ENCODE results near the gene ZNF547.
"Not testable (repeated sequence)": the region's sequence is repeated elsewhere in the genome, so short reads cannot be mapped to it uniquely, and the experiment has no call there.

Gene ZNF547

DNA sequence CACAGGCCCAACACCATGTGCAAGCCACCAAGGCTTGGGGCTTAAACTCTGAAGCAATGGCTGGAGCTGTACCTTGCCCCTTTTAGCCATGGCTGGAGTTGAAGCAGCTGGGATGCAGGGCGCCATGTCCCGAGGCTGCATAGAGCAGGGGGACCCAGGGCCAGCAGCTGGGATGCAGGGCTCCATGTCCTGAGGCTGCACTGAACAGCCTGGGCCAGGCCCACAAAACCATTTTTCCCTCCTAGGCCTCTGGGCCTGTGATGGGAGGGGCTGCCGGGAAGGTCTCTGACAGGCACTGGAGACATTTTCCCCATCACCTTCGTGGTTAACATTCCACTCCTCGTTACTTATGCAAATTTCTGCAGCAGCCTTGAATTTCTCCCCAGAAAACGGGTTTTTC, 10.8 kb downstream of the ZNF547 start:
- no peaks in the 10 kb centered on the region for H3K27me3 ChIP-seq (ENCODE audit: insufficient read depth, low read length, poor library complexity, severe bottlenecking)
- no peaks in the 10 kb centered on the region for H3F3A ChIP-seq (ENCODE audit: low read depth)
- H3K36me3 ChIP-seq (ENCODE audit: insufficient read depth, low read length), result peaks cover 24% of the 10 kb centered on the region; the same call in 1 of the 2 replicates
- no peaks in the 10 kb centered on the region for H3K4me1 ChIP-seq (ENCODE audit: insufficient read depth, low read length, poor library complexity, severe bottlenecking)
- H3K79me2 ChIP-seq (ENCODE audit: insufficient read depth, low read length), result no peaks in the 10 kb centered on the region
- no peak for TF ChIP-seq EZH2phosphoT487 (IDR thresholded peaks at IDR 0.05; ENCODE audit: borderline replicate concordance)
- TF ChIP-seq, protein P1, sequence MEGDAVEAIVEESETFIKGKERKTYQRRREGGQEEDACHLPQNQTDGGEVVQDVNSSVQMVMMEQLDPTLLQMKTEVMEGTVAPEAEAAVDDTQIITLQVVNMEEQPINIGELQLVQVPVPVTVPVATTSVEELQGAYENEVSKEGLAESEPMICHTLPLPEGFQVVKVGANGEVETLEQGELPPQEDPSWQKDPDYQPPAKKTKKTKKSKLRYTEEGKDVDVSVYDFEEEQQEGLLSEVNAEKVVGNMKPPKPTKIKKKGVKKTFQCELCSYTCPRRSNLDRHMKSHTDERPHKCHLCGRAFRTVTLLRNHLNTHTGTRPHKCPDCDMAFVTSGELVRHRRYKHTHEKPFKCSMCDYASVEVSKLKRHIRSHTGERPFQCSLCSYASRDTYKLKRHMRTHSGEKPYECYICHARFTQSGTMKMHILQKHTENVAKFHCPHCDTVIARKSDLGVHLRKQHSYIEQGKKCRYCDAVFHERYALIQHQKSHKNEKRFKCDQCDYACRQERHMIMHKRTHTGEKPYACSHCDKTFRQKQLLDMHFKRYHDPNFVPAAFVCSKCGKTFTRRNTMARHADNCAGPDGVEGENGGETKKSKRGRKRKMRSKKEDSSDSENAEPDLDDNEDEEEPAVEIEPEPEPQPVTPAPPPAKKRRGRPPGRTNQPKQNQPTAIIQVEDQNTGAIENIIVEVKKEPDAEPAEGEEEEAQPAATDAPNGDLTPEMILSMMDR (conservative IDR thresholded peaks at IDR 0.05; ENCODE audit: low read length), result no peak
- no peak overlapping the region for H2AFZ ChIP-seq (ENCODE audit: low read length)
- no peak overlapping the region for H3K9ac ChIP-seq (ENCODE audit: low read depth, low read length, poor library complexity, severe bottlenecking)
- H3K4me3 ChIP-seq (ENCODE audit: low read length, poor library complexity, severe bottlenecking), result no peak overlapping the region
- no peaks in the 10 kb centered on the region for H3K9me2 ChIP-seq (replicated peaks; ENCODE audit: low read depth, low read length)
- no peaks in the 10 kb centered on the region for H4K20me1 ChIP-seq (ENCODE audit: insufficient read depth, low read length, poor library complexity, severe bottlenecking)
- H3K9me3 ChIP-seq (ENCODE audit: insufficient read depth, low read depth, low read length), result no peaks in the 10 kb centered on the region; the same call in 1 of the 2 replicates
- H3K4me2 ChIP-seq (ENCODE audit: low read depth, low read length, poor library complexity, severe bottlenecking), result no peak overlapping the region

GRCh38 chr19:57374647-57375046, 11.3 kb downstream of the ZNF547 start:
- not testable (repeated sequence) for H3K79me2 ChIP-seq (ENCODE audit: insufficient read depth, low read length); H3K4me3 ChIP-seq (ENCODE audit: low read length, poor library complexity, severe bottlenecking); H3F3A ChIP-seq (ENCODE audit: low read depth); H3K27me3 ChIP-seq (ENCODE audit: insufficient read depth, low read length, poor library complexity, severe bottlenecking); H3K9ac ChIP-seq (ENCODE audit: low read depth, low read length, poor library complexity, severe bottlenecking); H3K9me2 ChIP-seq (replicated peaks; ENCODE audit: low read depth, low read length); H4K20me1 ChIP-seq (ENCODE audit: insufficient read depth, low read length, poor library complexity, severe bottlenecking); H3K4me2 ChIP-seq (ENCODE audit: low read depth, low read length, poor library complexity, severe bottlenecking); H3K9me3 ChIP-seq (ENCODE audit: insufficient read depth, low read depth, low read length); H2AFZ ChIP-seq (ENCODE audit: low read length); H3K4me1 ChIP-seq (ENCODE audit: insufficient read depth, low read length, poor library complexity, severe bottlenecking)
- H3K36me3 ChIP-seq (ENCODE audit: insufficient read depth, low read length), result peaks cover 24% of the 10 kb centered on the region; the same call in 1 of the 2 replicates

GRCh38 chr19:57376151-57376550, 12.8 kb downstream of the ZNF547 start:
- peaks cover 24% of the 10 kb centered on the region; the same call in 1 of the 2 replicates for H3K36me3 ChIP-seq (ENCODE audit: insufficient read depth, low read length)
- H3K4me2 ChIP-seq (ENCODE audit: low read depth, low read length, poor library complexity, severe bottlenecking), result no peak overlapping the region
- H3K4me1 ChIP-seq (ENCODE audit: insufficient read depth, low read length, poor library complexity, severe bottlenecking), result no peaks in the 10 kb centered on the region
- H3K9me2 ChIP-seq (replicated peaks; ENCODE audit: low read depth, low read length), result no peaks in the 10 kb centered on the region
- H3K27me3 ChIP-seq (ENCODE audit: insufficient read depth, low read length, poor library complexity, severe bottlenecking), result no peaks in the 10 kb centered on the region
- no peak overlapping the region for H3K9ac ChIP-seq (ENCODE audit: low read depth, low read length, poor library complexity, severe bottlenecking)
- no peaks in the 10 kb centered on the region for H4K20me1 ChIP-seq (ENCODE audit: insufficient read depth, low read length, poor library complexity, severe bottlenecking)
- no peaks in the 10 kb centered on the region; the same call in 1 of the 2 replicates for H3K9me3 ChIP-seq (ENCODE audit: insufficient read depth, low read depth, low read length)
- TF ChIP-seq, protein P1 (conservative IDR thresholded peaks at IDR 0.05; ENCODE audit: low read length), result no peak
- no peak for TF ChIP-seq EZH2phosphoT487 (IDR thresholded peaks at IDR 0.05; ENCODE audit: borderline replicate concordance)
- H3K79me2 ChIP-seq (ENCODE audit: insufficient read depth, low read length), result no peaks in the 10 kb centered on the region
- H3K4me3 ChIP-seq (ENCODE audit: low read length, poor library complexity, severe bottlenecking), result no peak overlapping the region
- H2AFZ ChIP-seq (ENCODE audit: low read length), result no peak overlapping the region
- H3F3A ChIP-seq (ENCODE audit: low read depth), result no peaks in the 10 kb centered on the region

DNA sequence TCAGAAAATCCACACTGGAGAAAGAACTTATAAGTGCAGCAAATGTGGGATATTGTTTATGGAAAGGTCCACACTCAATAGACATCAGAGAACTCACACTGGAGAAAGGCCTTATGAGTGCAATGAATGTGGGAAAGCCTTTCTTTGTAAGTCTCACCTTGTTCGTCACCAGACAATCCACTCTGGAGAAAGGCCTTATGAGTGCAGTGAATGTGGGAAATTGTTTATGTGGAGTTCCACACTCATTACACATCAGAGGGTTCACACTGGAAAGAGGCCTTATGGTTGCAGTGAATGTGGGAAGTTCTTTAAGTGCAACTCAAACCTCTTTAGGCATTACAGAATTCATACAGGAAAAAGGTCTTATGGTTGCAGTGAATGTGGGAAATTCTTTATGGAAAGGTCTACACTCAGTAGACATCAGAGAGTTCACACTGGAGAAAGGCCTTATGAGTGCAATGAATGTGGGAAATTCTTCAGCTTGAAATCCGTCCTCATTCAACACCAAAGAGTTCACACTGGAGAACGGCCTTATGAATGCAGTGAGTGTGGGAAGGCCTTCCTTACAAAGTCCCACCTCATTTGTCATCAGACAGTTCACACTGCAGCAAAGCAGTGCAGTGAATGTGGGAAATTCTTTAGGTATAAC, 14.3 kb downstream of the ZNF547 start:
- no peaks in the 10 kb centered on the region for H3K27me3 ChIP-seq (ENCODE audit: insufficient read depth, low read length, poor library complexity, severe bottlenecking)
- H3K9me2 ChIP-seq (replicated peaks; ENCODE audit: low read depth, low read length), result no peaks in the 10 kb centered on the region
- H3K4me3 ChIP-seq (ENCODE audit: low read length, poor library complexity, severe bottlenecking), result no peak overlapping the region
- H4K20me1 ChIP-seq (ENCODE audit: insufficient read depth, low read length, poor library complexity, severe bottlenecking), result no peaks in the 10 kb centered on the region
- TF ChIP-seq EZH2phosphoT487 (IDR thresholded peaks at IDR 0.05; ENCODE audit: borderline replicate concordance), result no peak
- TF ChIP-seq, protein P1 (conservative IDR thresholded peaks at IDR 0.05; ENCODE audit: low read length), result no peak
- H2AFZ ChIP-seq (ENCODE audit: low read length), result no peak overlapping the region
- H3K4me1 ChIP-seq (ENCODE audit: insufficient read depth, low read length, poor library complexity, severe bottlenecking), result no peaks in the 10 kb centered on the region
- H3K36me3 ChIP-seq (ENCODE audit: insufficient read depth, low read length), result peaks cover 23% of the 10 kb centered on the region; the same call in 1 of the 2 replicates
- no peaks in the 10 kb centered on the region for H3K79me2 ChIP-seq (ENCODE audit: insufficient read depth, low read length)
- no peaks in the 10 kb centered on the region for H3F3A ChIP-seq (ENCODE audit: low read depth)
- no peak overlapping the region for H3K9ac ChIP-seq (ENCODE audit: low read depth, low read length, poor library complexity, severe bottlenecking)
- no peak overlapping the region for H3K4me2 ChIP-seq (ENCODE audit: low read depth, low read length, poor library complexity, severe bottlenecking)
- no peaks in the 10 kb centered on the region; the same call in 1 of the 2 replicates for H3K9me3 ChIP-seq (ENCODE audit: insufficient read depth, low read depth, low read length)

All from Loucy (cell line).